OCI-LY1 (cell line): Measurements from ENCODE around the gene CASTOR2.

Source experiments
- H2AFZ ChIP-seq: fragments of 200-600 bp; sonication (generic), shearing (Covaris generic); 2 replicates; pipeline ENCODE4 v1.6.0; 2014; ENCODE audit warnings: antibody characterized with exemption, mild to moderate bottlenecking, low read length
- H3F3A ChIP-seq: fragments of 200-600 bp; sonication (generic), shearing (Covaris generic); 2 replicates; pipeline ENCODE4 v1.6.0; 2014; ENCODE audit warnings: mild to moderate bottlenecking, antibody characterized with exemption, low read length, moderate library complexity; ENCODE audit not compliant: insufficient read depth
- H3K27ac ChIP-seq: fragments of 200-600 bp; sonication (generic); 2 replicates; pipeline ENCODE4 v1.5.1; 2014; ENCODE audit warnings: low read length, mixed run types, mild to moderate bottlenecking, low read depth; ENCODE audit not compliant: poor library complexity, severe bottlenecking
- H3K27me3 ChIP-seq: fragments of 200-600 bp; sonication (generic); 2 replicates; pipeline ENCODE4 v1.6.0; 2014; ENCODE audit warnings: antibody characterized with exemption, mild to moderate bottlenecking, low read length, moderate library complexity; ENCODE audit not compliant: insufficient read depth
- H3K36me3 ChIP-seq: fragments of 200-600 bp; sonication (generic); 2 replicates; pipeline ENCODE4 v1.6.1; 2014; ENCODE audit warnings: mild to moderate bottlenecking, antibody characterized with exemption, low read length, moderate library complexity, mixed read lengths; ENCODE audit not compliant: insufficient read depth
- H3K4me1 ChIP-seq: fragments of 200-600 bp; sonication (generic); 2 replicates; pipeline ENCODE4 v1.5.1; 2014; ENCODE audit warnings: mild to moderate bottlenecking, low read length, moderate library complexity; ENCODE audit not compliant: insufficient read depth, severe bottlenecking
- H3K4me2 ChIP-seq: fragments of 200-600 bp; sonication (generic), shearing (Covaris generic); 2 replicates; pipeline ENCODE4 v1.6.1; 2014; ENCODE audit warnings: low read length
- H3K4me3 ChIP-seq: fragments of 200-600 bp; sonication (generic); 2 replicates; pipeline ENCODE4 v1.5.1; 2014; ENCODE audit warnings: low read length, low read depth, mild to moderate bottlenecking, mixed read lengths; ENCODE audit not compliant: poor library complexity, severe bottlenecking
- H3K79me2 ChIP-seq: fragments of 200-600 bp; shearing (Covaris generic); 2 replicates; pipeline ENCODE4 v1.6.1; 2016; ENCODE audit warnings: mixed run types, low read length, mixed read lengths; ENCODE audit not compliant: insufficient read depth
- H3K9ac ChIP-seq: fragments of 200-600 bp; sonication (generic), shearing (Covaris generic); 2 replicates; pipeline ENCODE4 v1.6.1; 2014; ENCODE audit warnings: mild to moderate bottlenecking, low read length, mixed read lengths
- H3K9me2 ChIP-seq: fragments of 200-600 bp; sonication (generic), shearing (Covaris generic); 2 replicates; pipeline ENCODE4 v1.6.1; 2014; ENCODE audit warnings: low read depth, mild to moderate bottlenecking, low read length, mixed read lengths
- H3K9me3 ChIP-seq: fragments of 200-600 bp; shearing (Covaris generic); 2 replicates; pipeline ENCODE4 v1.6.1; 2014; ENCODE audit warnings: low read length, mixed read lengths
- H4K20me1 ChIP-seq: fragments of 200-600 bp; sonication (generic), shearing (Covaris generic); 2 replicates; pipeline ENCODE4 v1.6.0; 2016; ENCODE audit warnings: mild to moderate bottlenecking, low read length; ENCODE audit not compliant: insufficient read depth
- EZH2 ChIP-seq: fragments of 200-600 bp; sonication (generic), shearing (Covaris generic); IDR thresholded peaks from 2 replicates; pipeline ENCODE4 v1.8.0; 2017; ENCODE audit warnings: borderline replicate concordance, mixed run types, mild to moderate bottlenecking, antibody characterized with exemption, low read length, moderate library complexity, mixed read lengths
- TF ChIP-seq, protein P1 (sequence below): fragments of 200-600 bp; sonication (generic), shearing (Covaris generic); IDR thresholded peaks from 2 replicates; pipeline ENCODE4 v1.5.1; 2017; ENCODE audit warnings: mild to moderate bottlenecking, antibody characterized with exemption, low read length, moderate library complexity, mixed read lengths

CASTOR2 gene

GRCh38 chr7:75054744-75055143 lies 90.2 kb downstream of the CASTOR2 start:
- H3F3A ChIP-seq = no peaks in the 10 kb centered on the region
- no peak overlapping the region for H2AFZ ChIP-seq
- H3K4me2 ChIP-seq = no peak overlapping the region
- no peak overlapping the region for H3K27ac ChIP-seq
- no peak for TF ChIP-seq EZH2
- TF ChIP-seq, protein P1, sequence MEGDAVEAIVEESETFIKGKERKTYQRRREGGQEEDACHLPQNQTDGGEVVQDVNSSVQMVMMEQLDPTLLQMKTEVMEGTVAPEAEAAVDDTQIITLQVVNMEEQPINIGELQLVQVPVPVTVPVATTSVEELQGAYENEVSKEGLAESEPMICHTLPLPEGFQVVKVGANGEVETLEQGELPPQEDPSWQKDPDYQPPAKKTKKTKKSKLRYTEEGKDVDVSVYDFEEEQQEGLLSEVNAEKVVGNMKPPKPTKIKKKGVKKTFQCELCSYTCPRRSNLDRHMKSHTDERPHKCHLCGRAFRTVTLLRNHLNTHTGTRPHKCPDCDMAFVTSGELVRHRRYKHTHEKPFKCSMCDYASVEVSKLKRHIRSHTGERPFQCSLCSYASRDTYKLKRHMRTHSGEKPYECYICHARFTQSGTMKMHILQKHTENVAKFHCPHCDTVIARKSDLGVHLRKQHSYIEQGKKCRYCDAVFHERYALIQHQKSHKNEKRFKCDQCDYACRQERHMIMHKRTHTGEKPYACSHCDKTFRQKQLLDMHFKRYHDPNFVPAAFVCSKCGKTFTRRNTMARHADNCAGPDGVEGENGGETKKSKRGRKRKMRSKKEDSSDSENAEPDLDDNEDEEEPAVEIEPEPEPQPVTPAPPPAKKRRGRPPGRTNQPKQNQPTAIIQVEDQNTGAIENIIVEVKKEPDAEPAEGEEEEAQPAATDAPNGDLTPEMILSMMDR = no peak
- H3K79me2 ChIP-seq = no peaks in the 10 kb centered on the region
- no peaks in the 10 kb centered on the region for H3K27me3 ChIP-seq
- H3K9ac ChIP-seq = no peak overlapping the region
- no peak overlapping the region for H3K4me3 ChIP-seq
- no peaks in the 10 kb centered on the region for H3K4me1 ChIP-seq
- no peaks in the 10 kb centered on the region for H3K9me3 ChIP-seq
- peaks cover 88% of the 10 kb centered on the region for H3K36me3 ChIP-seq
- no peaks in the 10 kb centered on the region for H3K9me2 ChIP-seq
- H4K20me1 ChIP-seq = no peaks in the 10 kb centered on the region

DNA sequence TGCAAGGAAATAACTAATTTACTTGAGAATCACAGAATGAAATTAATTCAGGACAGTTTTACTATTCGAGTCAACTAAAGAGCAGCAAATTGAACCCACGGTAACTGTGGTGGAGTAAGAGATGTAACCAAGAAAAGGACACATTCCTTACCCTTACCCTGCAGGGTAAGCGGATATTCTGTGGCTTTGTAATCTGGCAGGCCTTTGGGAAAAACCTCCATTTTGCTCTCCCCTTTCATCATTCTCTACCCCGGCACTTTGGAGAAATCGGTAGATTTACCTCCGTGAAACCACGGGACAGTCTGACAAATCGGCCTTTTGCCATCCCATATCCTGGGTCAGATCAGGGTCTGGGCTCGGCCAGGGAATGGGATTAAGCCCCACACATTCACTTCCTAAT lies 90.7 kb downstream of the CASTOR2 start:
- Histone ChIP-seq H2AFZ (no peak overlapping the region), H3K27ac (no peak overlapping the region), H3K4me3 (no peak overlapping the region), H3F3A (no peaks in the 10 kb centered on the region), H3K9me2 (no peaks in the 10 kb centered on the region), H3K27me3 (no peaks in the 10 kb centered on the region), H4K20me1 (no peaks in the 10 kb centered on the region), H3K36me3 (peaks cover 90% of the 10 kb centered on the region), H3K9ac (no peak overlapping the region), H3K4me1 (no peaks in the 10 kb centered on the region), H3K4me2 (no peak overlapping the region), H3K79me2 (no peaks in the 10 kb centered on the region), H3K9me3 (no peaks in the 10 kb centered on the region)
- no peak for TF ChIP-seq EZH2
- TF ChIP-seq, protein P1 = no peak

DNA sequence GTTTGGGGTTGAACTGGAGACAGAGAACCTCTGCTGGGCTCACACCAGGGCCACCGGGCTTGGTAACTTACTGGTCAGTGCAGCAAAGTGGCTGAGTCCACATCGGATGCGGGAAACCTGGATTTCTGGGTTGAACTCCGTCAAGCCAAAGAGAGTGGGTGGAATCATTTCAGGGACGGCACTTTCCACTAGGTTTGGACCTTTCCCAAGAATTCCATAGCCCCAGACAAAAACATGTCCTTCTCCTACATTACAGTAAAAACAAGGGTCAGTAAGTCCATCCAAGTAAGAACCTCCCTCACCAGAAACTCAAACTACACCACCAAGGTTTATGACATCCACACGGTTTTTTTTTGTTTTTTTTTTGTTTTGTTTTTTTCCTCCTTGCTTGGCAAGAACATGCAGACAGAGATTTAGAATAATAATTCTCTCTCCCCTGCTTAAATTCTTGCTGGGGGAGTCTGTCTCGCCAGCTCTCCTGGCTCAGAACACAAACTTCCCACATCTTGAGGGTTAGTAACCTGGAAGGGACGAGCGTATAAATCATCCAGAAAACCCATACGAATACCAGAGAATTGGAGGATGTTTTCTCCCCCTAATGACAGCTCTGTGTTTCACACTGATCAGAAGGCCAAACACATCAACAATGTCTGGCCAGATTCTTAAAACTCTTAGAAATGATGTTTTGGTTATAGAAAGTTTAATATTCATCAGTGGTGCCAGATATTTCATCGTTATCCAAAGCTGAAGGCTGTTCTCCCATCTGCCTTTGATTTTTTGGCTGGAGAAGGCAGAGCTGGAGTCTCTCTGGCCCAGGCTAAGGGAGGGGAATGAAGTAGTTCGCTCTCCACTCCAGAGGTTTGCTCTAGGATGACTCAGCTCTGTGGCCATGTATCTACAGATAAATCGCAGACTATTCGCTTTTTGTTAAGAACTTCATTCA lies 91.6 kb downstream of the CASTOR2 start:
- Histone ChIP-seq H3K27ac (no peak overlapping the region), H3K4me2 (no peak overlapping the region), H3K36me3 (peaks cover 92% of the 10 kb centered on the region), H3K9me3 (no peaks in the 10 kb centered on the region), H3K4me1 (no peaks in the 10 kb centered on the region), H3K27me3 (no peaks in the 10 kb centered on the region), H3K79me2 (no peaks in the 10 kb centered on the region), H2AFZ (no peak overlapping the region), H4K20me1 (no peaks in the 10 kb centered on the region), H3K4me3 (no peak overlapping the region), H3F3A (no peaks in the 10 kb centered on the region), H3K9me2 (no peaks in the 10 kb centered on the region), H3K9ac (no peak overlapping the region)
- no peak for TF ChIP-seq EZH2
